Measurements from ENCODE around the gene SLC9A9.

DNA sequence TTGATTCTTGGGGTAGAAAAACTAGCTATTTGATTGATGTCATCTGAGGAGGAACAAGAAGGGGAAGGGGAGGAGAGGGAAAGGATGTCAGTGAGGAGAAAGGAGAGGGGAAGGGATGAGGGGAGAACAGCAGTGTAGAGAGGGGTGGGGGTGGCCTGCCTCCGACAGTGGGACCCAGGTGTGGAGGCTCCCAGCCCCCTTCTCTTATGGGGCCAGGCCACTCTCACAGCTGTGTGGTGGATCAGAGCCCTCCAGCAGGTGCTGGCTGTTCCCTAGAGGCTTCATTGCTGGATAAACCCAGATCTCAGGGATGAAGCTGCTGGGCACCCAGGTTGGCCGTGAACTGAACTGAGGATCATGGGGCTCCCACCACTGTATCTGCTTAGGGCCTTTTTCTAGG lies 464.2 kb downstream of the SLC9A9 start:
- TF ChIP-seq EZH2 (IDR thresholded peaks at IDR 0.05; ENCODE audit: low read length): no peak
- TF ChIP-seq, protein P1, sequence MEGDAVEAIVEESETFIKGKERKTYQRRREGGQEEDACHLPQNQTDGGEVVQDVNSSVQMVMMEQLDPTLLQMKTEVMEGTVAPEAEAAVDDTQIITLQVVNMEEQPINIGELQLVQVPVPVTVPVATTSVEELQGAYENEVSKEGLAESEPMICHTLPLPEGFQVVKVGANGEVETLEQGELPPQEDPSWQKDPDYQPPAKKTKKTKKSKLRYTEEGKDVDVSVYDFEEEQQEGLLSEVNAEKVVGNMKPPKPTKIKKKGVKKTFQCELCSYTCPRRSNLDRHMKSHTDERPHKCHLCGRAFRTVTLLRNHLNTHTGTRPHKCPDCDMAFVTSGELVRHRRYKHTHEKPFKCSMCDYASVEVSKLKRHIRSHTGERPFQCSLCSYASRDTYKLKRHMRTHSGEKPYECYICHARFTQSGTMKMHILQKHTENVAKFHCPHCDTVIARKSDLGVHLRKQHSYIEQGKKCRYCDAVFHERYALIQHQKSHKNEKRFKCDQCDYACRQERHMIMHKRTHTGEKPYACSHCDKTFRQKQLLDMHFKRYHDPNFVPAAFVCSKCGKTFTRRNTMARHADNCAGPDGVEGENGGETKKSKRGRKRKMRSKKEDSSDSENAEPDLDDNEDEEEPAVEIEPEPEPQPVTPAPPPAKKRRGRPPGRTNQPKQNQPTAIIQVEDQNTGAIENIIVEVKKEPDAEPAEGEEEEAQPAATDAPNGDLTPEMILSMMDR (optimal IDR thresholded peaks at IDR 0.05 in 1 of 3, IDR thresholded peaks at IDR 0.05 in 1 of 3, conservative IDR thresholded peaks at IDR 0.05 in 1 of 3; ENCODE audit: extremely low read depth in 1 of 3, insufficient read depth in 2 of 3, low read length in 3 of 3): no peak

All from keratinocyte (primary cell).